Cardiac muscle cell (in vitro differentiated cells and primary cell): ENCODE data around the gene ARFGAP1. TPM values are rescaled to one million over a fixed set of nuclear protein-coding genes. Genes with fewer than 3 reads are reported as not detected.

Source experiments
- DNase-seq, 2 donors: peaks; one replicate each; pipeline versions ENCODE4 v3.0.0 to v3.0.0-alpha.2; 2010 to 2017; ENCODE audit warnings: low read depth in 1 of 2, low spot score in 1 of 2
- H3K27ac ChIP-seq: fragments of 200-600 bp; sonication (generic); 2 replicates; pipeline ENCODE4 v1.5.1; 2016
- H3K27me3 ChIP-seq: fragments of 200-600 bp; sonication (generic); 2 replicates; pipeline ENCODE4 v1.6.0; 2016; ENCODE audit warnings: control low read depth
- H3K36me3 ChIP-seq: fragments of 200-600 bp; sonication (generic); 2 replicates; pipeline ENCODE4 v1.5.1; 2016; ENCODE audit warnings: control low read depth
- H3K4me1 ChIP-seq: fragments of 200-600 bp; sonication (generic); 2 replicates; pipeline ENCODE4 v1.8.1; 2017; ENCODE audit warnings: low read depth, mild to moderate bottlenecking, mixed run types
- H3K4me3 ChIP-seq: fragments of 200-600 bp; sonication (generic); 2 replicates; pipeline ENCODE4 v1.5.1; 2016; ENCODE audit warnings: mild to moderate bottlenecking
- H3K9me3 ChIP-seq: fragments of 200-600 bp; sonication (generic); 2 replicates; pipeline ENCODE4 v1.5.1; 2017; ENCODE audit warnings: low read depth, mild to moderate bottlenecking, control low read depth
- polyA plus RNA-seq: library from polyadenylated mRNA; unstranded; fragments of >200 nt; fragmentation: Nextera tagmentation; extraction: Ambion mirVana; gene quantifications from 2 replicates; pipeline ENCODE4 v1.2.1, GENCODE V29; 2016
- total RNA-seq: library from RNA; depleted of rRNA; stranded (reverse); fragments of >200 nt; gene quantifications from 2 replicates; pipeline ENCODE4 v1.2.3, GENCODE V29; 2016
- TF ChIP-seq, protein P1 (sequence below): IDR thresholded peaks from 2 replicates; pipeline ENCODE4 v1.5.1; 2012; ENCODE audit warnings: low read depth, mild to moderate bottlenecking, low read length

ARFGAP1 gene
- total and polyA plus RNA-seq, 2 experiments from 2014 or later = 85.3 to 96.5 TPM

DNA sequence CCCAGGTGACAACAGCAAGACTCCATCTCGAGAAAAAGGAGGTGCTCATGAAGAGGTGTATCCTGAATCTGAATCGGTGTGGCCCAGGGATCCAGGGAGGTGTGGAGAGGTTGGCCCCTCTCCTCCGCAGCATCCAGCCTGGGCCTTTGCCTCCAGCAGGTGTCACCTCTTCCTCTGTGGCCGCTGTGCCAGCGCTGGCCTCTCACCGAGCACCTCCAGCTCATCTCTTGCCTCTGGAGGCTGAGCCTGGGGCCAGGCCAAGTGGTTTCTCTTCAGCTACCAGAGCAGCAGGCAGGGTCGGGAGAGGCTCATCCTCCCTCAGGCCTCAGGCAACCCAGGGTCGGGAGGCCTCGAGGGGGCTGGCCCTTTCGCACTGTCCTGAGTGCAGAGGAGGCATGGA lies 19.2 kb downstream of the ARFGAP1 start:
- H3K27me3 ChIP-seq = peaks cover 27% of the 10 kb centered on the region
- no peaks in the 10 kb centered on the region for H3K4me1 ChIP-seq
- TF ChIP-seq, protein P1, sequence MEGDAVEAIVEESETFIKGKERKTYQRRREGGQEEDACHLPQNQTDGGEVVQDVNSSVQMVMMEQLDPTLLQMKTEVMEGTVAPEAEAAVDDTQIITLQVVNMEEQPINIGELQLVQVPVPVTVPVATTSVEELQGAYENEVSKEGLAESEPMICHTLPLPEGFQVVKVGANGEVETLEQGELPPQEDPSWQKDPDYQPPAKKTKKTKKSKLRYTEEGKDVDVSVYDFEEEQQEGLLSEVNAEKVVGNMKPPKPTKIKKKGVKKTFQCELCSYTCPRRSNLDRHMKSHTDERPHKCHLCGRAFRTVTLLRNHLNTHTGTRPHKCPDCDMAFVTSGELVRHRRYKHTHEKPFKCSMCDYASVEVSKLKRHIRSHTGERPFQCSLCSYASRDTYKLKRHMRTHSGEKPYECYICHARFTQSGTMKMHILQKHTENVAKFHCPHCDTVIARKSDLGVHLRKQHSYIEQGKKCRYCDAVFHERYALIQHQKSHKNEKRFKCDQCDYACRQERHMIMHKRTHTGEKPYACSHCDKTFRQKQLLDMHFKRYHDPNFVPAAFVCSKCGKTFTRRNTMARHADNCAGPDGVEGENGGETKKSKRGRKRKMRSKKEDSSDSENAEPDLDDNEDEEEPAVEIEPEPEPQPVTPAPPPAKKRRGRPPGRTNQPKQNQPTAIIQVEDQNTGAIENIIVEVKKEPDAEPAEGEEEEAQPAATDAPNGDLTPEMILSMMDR = no peak
- no peaks in the 10 kb centered on the region for H3K9me3 ChIP-seq
- no peak overlapping the region for H3K4me3 ChIP-seq
- peaks cover 7% of the 10 kb centered on the region for H3K36me3 ChIP-seq
- DNase-seq = no peak
- no peak overlapping the region for H3K27ac ChIP-seq

- DNase-seq = no peak
- Histone ChIP-seq H3K4me3 (no peak overlapping the region), H3K4me1 (no peaks in the 10 kb centered on the region), H3K9me3 (no peaks in the 10 kb centered on the region), H3K36me3 (peaks cover 7% of the 10 kb centered on the region), H3K27me3 (peaks cover 32% of the 10 kb centered on the region), H3K27ac (no peak overlapping the region)
- TF ChIP-seq, protein P1 = no peak
These were observed 19.7 kb downstream of the ARFGAP1 start for GRCh38 chr20:63292292-63292701.

DNA sequence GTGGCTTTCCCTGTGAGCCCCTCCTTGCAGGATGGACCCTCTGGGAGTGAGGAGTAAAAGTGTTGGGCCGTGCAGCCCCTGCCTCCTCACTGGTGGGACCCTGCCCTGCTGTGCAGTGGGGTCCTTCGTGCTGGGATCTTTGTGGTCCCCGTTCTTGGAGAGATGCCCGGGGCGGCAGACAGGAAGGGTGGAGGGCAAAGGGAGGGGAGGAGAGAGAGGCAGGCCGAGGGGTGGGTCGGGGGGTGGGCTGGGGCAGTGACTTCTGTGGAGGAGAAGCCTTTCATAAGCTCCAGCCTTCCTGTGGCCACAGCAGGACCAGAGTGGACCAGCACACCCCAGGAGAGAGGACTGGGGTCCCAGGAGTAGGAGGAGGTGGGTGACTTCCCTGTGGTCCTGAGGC lies 20.3 kb downstream of the ARFGAP1 start, which contains the start of gene COL20A1:
TSS of gene COL20A1 (plus strand) at position 283 of the 400 bp plus-strand sequence. CDS start 1,922 bp downstream, outside the sequence.
- H3K36me3 ChIP-seq = peaks cover 7% of the 10 kb centered on the region
- no peak for DNase-seq
- H3K4me1 ChIP-seq = no peaks in the 10 kb centered on the region
- H3K9me3 ChIP-seq = no peaks in the 10 kb centered on the region
- TF ChIP-seq, protein P1 = no peak
- no peak within 1 kb of the TSS for H3K27ac ChIP-seq
- H3K4me3 ChIP-seq = no peak within 1 kb of the TSS
- H3K27me3 ChIP-seq = peaks cover 33% of the 10 kb centered on the region

DNA sequence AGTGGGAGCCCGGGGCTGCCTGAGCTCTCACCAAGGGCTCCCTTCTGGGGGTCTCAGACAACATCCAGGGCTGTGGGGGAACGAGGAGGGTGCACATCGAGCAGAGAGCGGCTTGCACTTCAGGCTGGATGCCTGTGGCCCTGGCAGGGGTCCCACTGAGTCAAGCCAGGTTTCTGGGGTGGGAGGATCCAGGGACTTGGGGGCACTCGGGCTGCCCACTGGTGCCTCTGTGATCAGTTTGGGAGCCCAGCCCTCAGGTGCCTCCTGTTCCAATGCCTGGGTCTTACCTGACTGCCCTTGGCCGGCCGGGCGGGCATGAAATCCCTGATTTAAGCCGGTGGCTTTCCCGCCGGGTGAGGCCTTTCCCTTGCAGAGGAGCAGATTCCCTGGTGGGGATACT lies 20.8 kb downstream of the ARFGAP1 start:
- DNase-seq = no peak
- Histone ChIP-seq H3K36me3 (peaks cover 4% of the 10 kb centered on the region), H3K4me3 (no peak overlapping the region), H3K27ac (no peak overlapping the region), H3K4me1 (no peaks in the 10 kb centered on the region), H3K9me3 (no peaks in the 10 kb centered on the region), H3K27me3 (peaks cover 33% of the 10 kb centered on the region)
- TF ChIP-seq, protein P1 = no peak

DNA sequence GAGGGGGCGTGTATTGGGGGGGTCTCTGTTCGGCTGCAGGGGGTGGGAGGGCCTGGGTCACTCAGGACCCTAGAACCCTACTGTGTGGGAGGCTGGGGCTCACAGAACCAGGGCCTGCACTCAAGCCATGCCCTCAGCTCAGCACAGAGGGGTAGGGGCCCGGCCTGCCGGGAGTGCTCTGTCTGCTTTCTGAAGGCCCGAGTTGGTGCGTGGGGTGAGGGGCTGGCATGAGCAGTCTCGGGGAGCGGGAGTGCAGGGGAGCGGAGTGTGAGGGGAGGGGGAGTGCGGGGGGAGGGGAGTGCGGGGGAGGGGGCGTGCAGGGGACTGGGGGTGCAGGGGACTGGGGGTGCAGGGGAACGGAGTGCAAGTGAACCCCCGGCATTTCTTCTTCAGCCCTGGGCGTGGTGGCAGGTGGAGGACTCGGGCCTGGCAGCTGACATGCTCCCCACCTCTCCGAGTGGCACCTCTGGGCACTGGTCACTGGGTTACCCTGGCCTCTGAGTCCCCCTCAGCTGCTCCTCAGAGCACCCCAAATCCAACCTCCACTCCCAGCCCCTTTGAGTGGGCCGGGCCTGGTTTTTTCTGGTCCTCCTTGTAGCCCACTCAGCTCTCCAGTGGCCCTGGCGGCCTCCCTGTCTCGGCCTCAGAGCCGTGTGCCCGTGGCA lies 21.4 kb downstream of the ARFGAP1 start:
- TF ChIP-seq, protein P1 = no peak
- H3K9me3 ChIP-seq = no peaks in the 10 kb centered on the region
- no peak overlapping the region for H3K27ac ChIP-seq
- peaks cover 36% of the 10 kb centered on the region for H3K27me3 ChIP-seq
- H3K4me3 ChIP-seq = no peak overlapping the region
- no peaks in the 10 kb centered on the region for H3K4me1 ChIP-seq
- H3K36me3 ChIP-seq = no peaks in the 10 kb centered on the region
- DNase-seq = no peak

DNA sequence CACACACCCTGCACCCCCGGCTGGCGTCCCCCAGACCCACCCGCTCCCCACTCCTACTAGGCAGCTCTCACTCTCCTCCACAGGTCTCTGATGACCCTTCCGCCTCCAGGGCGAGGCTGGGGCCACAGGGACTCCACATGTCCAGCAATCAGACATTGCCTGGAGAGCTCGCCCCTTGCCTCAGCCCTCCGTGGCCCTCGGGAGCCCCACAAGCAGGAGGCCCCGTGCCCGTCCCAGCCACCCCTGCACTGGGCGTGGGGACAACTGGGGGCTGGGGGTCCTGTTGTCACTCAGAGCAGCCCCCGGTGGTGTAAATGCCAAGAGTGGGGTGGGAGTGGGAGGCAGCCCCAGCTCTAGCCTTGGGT lies 21.9 kb downstream of the ARFGAP1 start:
- no peaks in the 10 kb centered on the region for H3K4me1 ChIP-seq
- no peak for DNase-seq
- no peak overlapping the region for H3K4me3 ChIP-seq
- no peaks in the 10 kb centered on the region for H3K9me3 ChIP-seq
- H3K36me3 ChIP-seq = no peaks in the 10 kb centered on the region
- no peak overlapping the region for H3K27ac ChIP-seq
- TF ChIP-seq, protein P1 = no peak
- H3K27me3 ChIP-seq = peaks cover 41% of the 10 kb centered on the region
